Measurements from ENCODE around the gene GAK.

DNA sequence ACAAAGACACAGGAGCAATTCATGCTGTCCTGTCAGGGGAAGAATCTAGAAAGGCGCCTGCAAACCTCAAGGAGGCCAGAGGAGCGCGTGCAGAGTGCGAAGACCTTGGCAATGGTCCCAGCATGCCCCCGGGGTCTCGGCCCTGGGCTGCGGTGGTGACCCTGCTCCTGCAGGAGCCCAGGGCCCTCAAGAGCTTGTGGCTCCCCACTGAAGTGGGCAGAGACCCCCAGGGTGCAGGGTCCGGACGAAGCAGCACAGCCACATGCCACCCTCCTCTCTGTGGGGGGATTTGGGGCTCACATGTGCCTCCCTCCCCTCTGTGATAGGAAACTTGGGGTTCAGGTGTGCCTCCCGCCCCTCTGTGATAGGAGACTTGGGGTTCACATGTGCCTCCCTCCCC is 39.3 kb downstream of the GAK start:
- TF ChIP-seq CTCF (IDR thresholded peaks at IDR 0.05) (no peak), EP300 (IDR thresholded peaks at IDR 0.05) (no peak)

Data from gastroesophageal sphincter (tissue), 3 donors.